IMR-90 (cell line): Measurements from ENCODE around the gene SUN1. TPM values are rescaled to one million over a fixed set of nuclear protein-coding genes. Genes with fewer than 3 reads are reported as not detected.

Experiments used
- ATAC-seq: fragments of 200-7000 bp; cut with Tn5 transposase; 2 replicates; pipeline ENCODE4 v1.9.1; 2020; ENCODE audit warnings: low read depth, mild to moderate bottlenecking, moderate library complexity
- BruUV-seq: library from RNA; stranded (reverse); fragments of 400-500 nt; replicated peaks from 2 replicates; lab custom pipeline; 2021; lab: Mats Ljungman, UMichigan
- CTCF ChIA-PET: fragments of 300-600 bp; formaldehyde crosslinking; extraction: SDS; loops from one replicate; lab custom pipeline; 2021; ENCODE audit warnings: antibody characterized with exemption; lab: Yijun Ruan, JAX
- POLR2A ChIA-PET: fragments of 300-600 bp; sonication (Branson Sonifier 250); formaldehyde crosslinking; loops from one replicate; lab custom pipeline; 2022; ENCODE audit warnings: antibody characterized with exemption; ENCODE audit not compliant: unreplicated experiment; lab: Charles Lee
- DNase-seq: peaks from one replicate; pipeline ENCODE4 v3.0.0; 2013
- H2AFZ ChIP-seq: replicated peaks from 2 replicates; pipeline ENCODE3; 2013; ENCODE audit warnings: low read length, mild to moderate bottlenecking; ENCODE audit not compliant: poor library complexity
- H2AK5ac ChIP-seq: 2 replicates; pipeline ENCODE4 v1.6.1; 2013; ENCODE audit warnings: low read depth, low read length, inconsistent platforms
- H2AK9ac ChIP-seq: replicated peaks from 2 replicates; pipeline ENCODE3; 2013; ENCODE audit warnings: mild to moderate bottlenecking, low read depth, low read length, moderate library complexity; ENCODE audit not compliant: poor library complexity
- H2BK120ac ChIP-seq: 2 replicates; pipeline ENCODE4 v1.6.1; 2013; ENCODE audit warnings: low read depth, low read length, inconsistent platforms
- H2BK15ac ChIP-seq: 3 replicates; pipeline ENCODE4 v1.6.1; 2013; ENCODE audit warnings: low read depth, low read length, inconsistent platforms
- H2BK20ac ChIP-seq: 2 replicates; pipeline ENCODE4 v1.6.1; 2013; ENCODE audit warnings: low read depth, mild to moderate bottlenecking, inconsistent platforms, low read length, moderate library complexity
- H2BK5ac ChIP-seq: 2 replicates; pipeline ENCODE4 v1.6.1; 2013; ENCODE audit warnings: mild to moderate bottlenecking, low read depth, low read length, inconsistent platforms; ENCODE audit not compliant: poor library complexity, severe bottlenecking
- H3K14ac ChIP-seq: replicated peaks from 2 replicates; pipeline ENCODE4 v1.6.1; 2013; ENCODE audit warnings: low read depth, low read length, inconsistent platforms
- H3K18ac ChIP-seq: 2 replicates; pipeline ENCODE4 v1.6.1; 2013; ENCODE audit warnings: low read depth, low read length, control low read depth
- H3K23ac ChIP-seq: 2 replicates; pipeline ENCODE4 v1.6.1; 2013; ENCODE audit warnings: low read depth, low read length, inconsistent platforms
- H3K27ac ChIP-seq: 2 replicates; pipeline ENCODE4 v1.5.1; 2013; ENCODE audit warnings: mild to moderate bottlenecking, control low read depth, low read length; ENCODE audit not compliant: insufficient read depth
- H3K27me3 ChIP-seq: 2 replicates; pipeline ENCODE4 v1.6.1; 2013; ENCODE audit warnings: low read length; ENCODE audit not compliant: control insufficient read depth, insufficient read depth
- H3K36me3 ChIP-seq: 2 replicates; pipeline ENCODE4 v1.6.1; 2013; ENCODE audit warnings: low read length, mixed read lengths; ENCODE audit not compliant: control insufficient read depth, insufficient read depth
- H3K4ac ChIP-seq: 2 replicates; pipeline ENCODE4 v1.6.1; 2013; ENCODE audit warnings: low read depth, low read length, inconsistent platforms
- H3K4me1 ChIP-seq: 2 replicates; pipeline ENCODE4 v1.6.1; 2013; ENCODE audit warnings: low read length, mixed read lengths; ENCODE audit not compliant: control insufficient read depth, insufficient read depth
- H3K4me2 ChIP-seq: 2 replicates; pipeline ENCODE4 v1.6.1; 2013; ENCODE audit warnings: low read depth, mild to moderate bottlenecking, control low read depth, low read length, moderate library complexity
- H3K4me3 ChIP-seq: 2 replicates; pipeline ENCODE4 v1.5.1; 2013; ENCODE audit warnings: low read depth, mild to moderate bottlenecking, control low read depth, low read length, moderate library complexity; ENCODE audit not compliant: insufficient read depth
- H3K56ac ChIP-seq: 2 replicates; pipeline ENCODE4 v1.6.1; 2013; ENCODE audit warnings: low read length, inconsistent platforms; ENCODE audit not compliant: insufficient read depth; ENCODE audit errors: extremely low read depth
- H3K79me1 ChIP-seq, 2 experiments: 2 replicates each; pipeline ENCODE4 v1.6.1; 2013; ENCODE audit warnings: low read length in 2 of 2, inconsistent platforms in 1 of 2, low read depth in 1 of 2
- H3K9ac ChIP-seq: 2 replicates; pipeline ENCODE4 v1.6.1; 2013; ENCODE audit warnings: low read depth, low read length, control low read depth
- H3K9me1 ChIP-seq: 2 replicates; pipeline ENCODE4 v1.6.1; 2013; ENCODE audit warnings: low read length, inconsistent platforms; ENCODE audit not compliant: insufficient read depth
- H3K9me3 ChIP-seq: 2 replicates; pipeline ENCODE4 v1.6.1; 2013; ENCODE audit warnings: low read length; ENCODE audit not compliant: control insufficient read depth, insufficient read depth
- H4K20me1 ChIP-seq: 2 replicates; pipeline ENCODE4 v1.6.1; 2013; ENCODE audit warnings: low read length, inconsistent platforms; ENCODE audit not compliant: insufficient read depth
- H4K5ac ChIP-seq: 2 replicates; pipeline ENCODE4 v1.6.1; 2013; ENCODE audit warnings: mild to moderate bottlenecking, low read depth, low read length, control low read depth
- H4K8ac ChIP-seq, 2 experiments: 2 replicates each; pipeline ENCODE4 v1.6.1; 2013; ENCODE audit warnings: low read depth in 2 of 2, low read length in 2 of 2, control low read depth in 1 of 2, inconsistent platforms in 1 of 2
- H4K91ac ChIP-seq: 2 replicates; pipeline ENCODE4 v1.6.1; 2013; ENCODE audit warnings: low read depth, low read length, inconsistent platforms; ENCODE audit not compliant: insufficient read depth
- CEBPB ChIP-seq: IDR thresholded peaks from 2 replicates; pipeline ENCODE4 v1.6.1; 2012; ENCODE audit warnings: low read depth, low read length, improper control_type of control experiment
- CHD1 ChIP-seq: IDR thresholded peaks from 2 replicates; pipeline ENCODE4 v1.6.1; 2012; ENCODE audit warnings: low read depth, low read length, improper control_type of control experiment
- ELK1 ChIP-seq: fragments of 150-350 bp; IDR thresholded peaks from 2 replicates; pipeline ENCODE4 v1.6.1; 2016; ENCODE audit warnings: low read depth, mild to moderate bottlenecking, low read length, moderate library complexity, borderline replicate concordance
- MAFK ChIP-seq: IDR thresholded peaks from 2 replicates; pipeline ENCODE4 v1.6.1; 2012; ENCODE audit warnings: low read depth, low read length, improper control_type of control experiment
- MAZ ChIP-seq: IDR thresholded peaks from 2 replicates; pipeline ENCODE4 v1.6.1; 2012; ENCODE audit warnings: low read depth, mild to moderate bottlenecking, low read length, improper control_type of control experiment, moderate library complexity, borderline replicate concordance
- MXI1 ChIP-seq: IDR thresholded peaks from 2 replicates; pipeline ENCODE4 v1.6.1; 2012; ENCODE audit warnings: low read depth, mild to moderate bottlenecking, low read length, moderate library complexity, borderline replicate concordance
- NFE2L2 ChIP-seq: fragments of 150-350 bp; IDR thresholded peaks from 2 replicates; pipeline ENCODE4 v1.6.1; 2016; ENCODE audit warnings: low read depth, mild to moderate bottlenecking, low read length
- POLR2A ChIP-seq: IDR thresholded peaks from 2 replicates; pipeline ENCODE4 v1.6.1; 2012; ENCODE audit warnings: mild to moderate bottlenecking, low read depth, low read length
- RAD21 ChIP-seq: IDR thresholded peaks from 2 replicates; pipeline ENCODE4 v1.6.1; 2012; ENCODE audit warnings: low read length, improper control_type of control experiment
- RCOR1 ChIP-seq: IDR thresholded peaks from 2 replicates; pipeline ENCODE4 v1.6.1; 2012; ENCODE audit warnings: mild to moderate bottlenecking, low read length, improper control_type of control experiment; ENCODE audit not compliant: insufficient replicate concordance
- WGBS, 2 experiments: methylation state at CpG; one replicate each; pipeline versions ENCODE4 v1.1.5 to v1.1.7; 2013; ENCODE audit warnings: missing lambda C conversion rate in 2 of 2; ENCODE audit not compliant: insufficient read length in 1 of 2; ENCODE audit errors: extremely low coverage in 2 of 2; 5-methylcytosine and 5-hydroxymethylcytosine counted together
- dilution Hi-C: fragments of 300-500 bp; cut with HindIII; formaldehyde crosslinking; loops from one replicate; pipeline ENCODE4 v1.14.3; 2018; ENCODE audit warnings: low sequenced_read_pairs; ENCODE audit not compliant: unreplicated experiment
- in situ Hi-C: fragments of 300-500 bp; cut with MboI; formaldehyde crosslinking; loops from 3 replicates; pipeline ENCODE4 v1.14.3; 2019; ENCODE audit warnings: low sequenced_read_pairs, inconsistent platforms, mixed read lengths
- intact Hi-C: fragments of 100-400 bp; cut with micrococcal nuclease; formaldehyde crosslinking; loops from 2 replicates; pipeline ENCODE4 v1.10.0; 2022
- polyA plus RNA-seq, 3 experiments: library from polyadenylated mRNA; depleted of rRNA; stranded (reverse); fragments of >200 nt; gene quantifications; 2 replicates each; pipeline ENCODE4 v1.2.3, GENCODE V29; 2012; ENCODE audit warnings: low replicate concordance in 1 of 3
- total RNA-seq: library from RNA; depleted of rRNA; stranded (reverse); fragments of >200 nt; gene quantifications from 2 replicates; pipeline ENCODE4 v1.2.3, GENCODE V29; 2012
- TF ChIP-seq, protein P1 (sequence below): conservative IDR thresholded peaks from 2 replicates; pipeline ENCODE4 v1.5.1; 2012; ENCODE audit warnings: mild to moderate bottlenecking, low read depth, low read length, improper control_type of control experiment

The SUN1 gene
- total and polyA plus RNA-seq, 2 of the 4 experiments (the other 2 are of a cell fraction) = 113 to 239 TPM

DNA sequence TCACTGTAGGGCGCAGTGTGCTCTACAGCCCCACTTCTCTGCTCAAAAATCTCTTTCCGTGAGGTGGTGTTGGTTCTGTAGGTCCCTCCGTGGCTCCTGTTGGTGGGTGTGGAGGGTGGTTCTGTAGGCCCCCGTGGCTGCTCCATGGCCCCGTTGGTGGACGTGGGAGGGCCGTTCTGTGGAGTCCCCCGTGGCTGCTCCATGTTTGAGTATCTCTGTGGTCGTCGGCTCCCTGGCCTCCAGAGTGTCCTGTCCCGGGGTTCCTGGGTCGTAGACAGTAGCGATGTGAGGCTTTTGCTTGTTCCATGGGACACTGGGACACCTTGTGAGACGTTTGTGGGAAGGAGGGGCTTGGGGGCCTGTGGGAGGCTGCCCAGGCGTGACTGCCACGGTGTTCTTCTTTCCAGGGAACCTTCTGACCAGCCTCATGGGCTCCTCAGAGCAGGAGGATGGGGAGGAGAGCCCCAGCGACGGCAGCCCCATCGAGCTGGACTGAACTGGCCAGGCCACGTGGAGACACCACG is 62.7 kb downstream of the SUN1 start:
- ATAC-seq = no peak
- Histone ChIP-seq H4K8ac (no peak overlapping the region), H3K9ac (no peak overlapping the region), H2AK9ac (no peak overlapping the region), H2BK15ac (no peak overlapping the region), H4K5ac (no peak overlapping the region), H2BK5ac (no peak overlapping the region), H3K23ac (no peak overlapping the region), H3K9me3 (no peaks in the 10 kb centered on the region), H2BK120ac (no peak overlapping the region), H2AK5ac (no peak overlapping the region), H3K4ac (no peak overlapping the region), H2AFZ (no peak overlapping the region), H3K79me1 (peaks cover 3 to 13% of the 10 kb centered on the region in 2 experiments), H3K27me3 (no peaks in the 10 kb centered on the region), H4K20me1 (peaks cover 13% of the 10 kb centered on the region; the same call in 1 of the 2 replicates), H3K56ac (no peak overlapping the region), H3K4me3 (no peak overlapping the region), H4K91ac (no peak overlapping the region), H3K27ac (no peak overlapping the region), H3K4me2 (no peak overlapping the region), H3K18ac (no peak overlapping the region), H3K9me1 (0 out of 2 replicates have a peak, but pooled peaks cover 5% of the 10 kb centered on the region), H3K36me3 (peaks cover 56% of the 10 kb centered on the region), H3K14ac (no peak overlapping the region), H2BK20ac (no peak overlapping the region), H3K4me1 (no peaks in the 10 kb centered on the region)
- DNase-seq = no peak
- CTCF ChIA-PET = no interaction called here
- TF ChIP-seq MAZ = no peak
- TF ChIP-seq MXI1 = no peak
- TF ChIP-seq ELK1 = no peak
- TF ChIP-seq MAFK = no peak
- TF ChIP-seq RAD21 = no peak
- TF ChIP-seq CHD1 = no peak
- no peak for TF ChIP-seq RCOR1
- TF ChIP-seq, protein P1, sequence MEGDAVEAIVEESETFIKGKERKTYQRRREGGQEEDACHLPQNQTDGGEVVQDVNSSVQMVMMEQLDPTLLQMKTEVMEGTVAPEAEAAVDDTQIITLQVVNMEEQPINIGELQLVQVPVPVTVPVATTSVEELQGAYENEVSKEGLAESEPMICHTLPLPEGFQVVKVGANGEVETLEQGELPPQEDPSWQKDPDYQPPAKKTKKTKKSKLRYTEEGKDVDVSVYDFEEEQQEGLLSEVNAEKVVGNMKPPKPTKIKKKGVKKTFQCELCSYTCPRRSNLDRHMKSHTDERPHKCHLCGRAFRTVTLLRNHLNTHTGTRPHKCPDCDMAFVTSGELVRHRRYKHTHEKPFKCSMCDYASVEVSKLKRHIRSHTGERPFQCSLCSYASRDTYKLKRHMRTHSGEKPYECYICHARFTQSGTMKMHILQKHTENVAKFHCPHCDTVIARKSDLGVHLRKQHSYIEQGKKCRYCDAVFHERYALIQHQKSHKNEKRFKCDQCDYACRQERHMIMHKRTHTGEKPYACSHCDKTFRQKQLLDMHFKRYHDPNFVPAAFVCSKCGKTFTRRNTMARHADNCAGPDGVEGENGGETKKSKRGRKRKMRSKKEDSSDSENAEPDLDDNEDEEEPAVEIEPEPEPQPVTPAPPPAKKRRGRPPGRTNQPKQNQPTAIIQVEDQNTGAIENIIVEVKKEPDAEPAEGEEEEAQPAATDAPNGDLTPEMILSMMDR = no peak
- TF ChIP-seq CEBPB = no peak
- no peak for TF ChIP-seq NFE2L2
- no peak for TF ChIP-seq POLR2A
- dilution Hi-C loops (no loop called here), in situ Hi-C loops (no loop called here), intact Hi-C loops (no loop called here)
- WGBS, 2 experiments = 95% methylated on average over 7 of the region's 21 CpGs; no CpG with 5 or more reads in 1 of the 2 experiments
- BruUV-seq = no TSS peak
- POLR2A ChIA-PET = no interaction called here
